Parathyroid adenoma (tissue), 2 donors: ENCODE results near the gene RASSF3.

Experiments
- H2AFZ ChIP-seq: fragments of 300-600 bp; sonication (generic); one replicate; pipeline ENCODE4 v1.7.0; 2017; ENCODE audit warnings: antibody characterized with exemption, mild to moderate bottlenecking
- H3K27ac ChIP-seq: fragments of 300-600 bp; sonication (generic); one replicate; pipeline ENCODE4 v1.7.0; 2017
- H3K27me3 ChIP-seq: fragments of 300-600 bp; sonication (generic); one replicate; pipeline ENCODE4 v1.7.0; 2017; ENCODE audit warnings: low read length; ENCODE audit not compliant: control insufficient read depth, insufficient read depth
- H3K36me3 ChIP-seq: fragments of 300-600 bp; sonication (generic); one replicate; pipeline ENCODE4 v1.7.0; 2017; ENCODE audit warnings: low read length; ENCODE audit not compliant: control insufficient read depth, insufficient read depth
- H3K4me1 ChIP-seq: fragments of 300-600 bp; sonication (generic); one replicate; pipeline ENCODE4 v1.7.0; 2017; ENCODE audit warnings: control low read depth
- H3K4me2 ChIP-seq: fragments of 300-600 bp; sonication (generic); one replicate; pipeline ENCODE4 v1.7.0; 2017; ENCODE audit warnings: low read length
- H3K4me3 ChIP-seq: fragments of 300-600 bp; sonication (generic); one replicate; pipeline ENCODE4 v1.7.0; 2017; ENCODE audit warnings: low read depth, low read length
- H3K79me2 ChIP-seq: fragments of 300-600 bp; sonication (generic); one replicate; pipeline ENCODE4 v1.7.0; 2017; ENCODE audit warnings: control low read depth
- H3K9ac ChIP-seq: fragments of 300-600 bp; sonication (generic); one replicate; pipeline ENCODE4 v1.7.0; 2017; ENCODE audit warnings: mild to moderate bottlenecking
- H3K9me3 ChIP-seq: fragments of 300-600 bp; sonication (generic); one replicate; pipeline ENCODE4 v1.7.0; 2017; ENCODE audit warnings: low read length; ENCODE audit not compliant: control insufficient read depth
- TF ChIP-seq, protein P1 (sequence below): fragments of 300-600 bp; sonication (generic); IDR thresholded peaks from one replicate; pipeline ENCODE4 v1.7.0; 2017; ENCODE audit warnings: antibody characterized with exemption, mild to moderate bottlenecking
- donor health status: primary hyperparathyroidism.

Gene RASSF3

DNA sequence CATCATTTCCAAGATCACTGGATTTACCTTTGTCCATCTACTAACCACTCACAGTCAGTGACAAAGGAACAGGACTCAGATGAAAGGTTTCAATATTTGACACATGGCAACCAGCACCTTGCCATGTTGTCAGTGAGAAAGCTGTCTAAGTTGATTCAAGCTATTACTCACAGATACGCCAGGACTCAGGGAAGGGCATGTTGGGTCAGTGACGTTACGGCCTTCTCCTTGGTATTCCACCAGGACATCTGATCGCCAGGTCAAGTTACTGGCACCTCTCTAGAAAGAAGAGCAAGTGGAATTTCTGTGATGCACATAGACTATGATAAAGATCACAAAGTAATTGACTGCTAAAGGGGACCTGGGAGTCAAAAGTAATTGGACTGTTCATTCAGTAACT, 112.5 kb downstream of the RASSF3 start:
- no peak overlapping the region for H3K4me2 ChIP-seq
- H3K27me3 ChIP-seq, result no peaks in the 10 kb centered on the region
- H3K79me2 ChIP-seq, result no peaks in the 10 kb centered on the region
- H3K9ac ChIP-seq, result no peak overlapping the region
- no peak overlapping the region for H2AFZ ChIP-seq
- H3K4me1 ChIP-seq, result peaks cover 5% of the 10 kb centered on the region
- H3K4me3 ChIP-seq, result no peak overlapping the region
- TF ChIP-seq, protein P1, sequence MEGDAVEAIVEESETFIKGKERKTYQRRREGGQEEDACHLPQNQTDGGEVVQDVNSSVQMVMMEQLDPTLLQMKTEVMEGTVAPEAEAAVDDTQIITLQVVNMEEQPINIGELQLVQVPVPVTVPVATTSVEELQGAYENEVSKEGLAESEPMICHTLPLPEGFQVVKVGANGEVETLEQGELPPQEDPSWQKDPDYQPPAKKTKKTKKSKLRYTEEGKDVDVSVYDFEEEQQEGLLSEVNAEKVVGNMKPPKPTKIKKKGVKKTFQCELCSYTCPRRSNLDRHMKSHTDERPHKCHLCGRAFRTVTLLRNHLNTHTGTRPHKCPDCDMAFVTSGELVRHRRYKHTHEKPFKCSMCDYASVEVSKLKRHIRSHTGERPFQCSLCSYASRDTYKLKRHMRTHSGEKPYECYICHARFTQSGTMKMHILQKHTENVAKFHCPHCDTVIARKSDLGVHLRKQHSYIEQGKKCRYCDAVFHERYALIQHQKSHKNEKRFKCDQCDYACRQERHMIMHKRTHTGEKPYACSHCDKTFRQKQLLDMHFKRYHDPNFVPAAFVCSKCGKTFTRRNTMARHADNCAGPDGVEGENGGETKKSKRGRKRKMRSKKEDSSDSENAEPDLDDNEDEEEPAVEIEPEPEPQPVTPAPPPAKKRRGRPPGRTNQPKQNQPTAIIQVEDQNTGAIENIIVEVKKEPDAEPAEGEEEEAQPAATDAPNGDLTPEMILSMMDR, result no peak
- no peak overlapping the region for H3K27ac ChIP-seq
- no peaks in the 10 kb centered on the region for H3K36me3 ChIP-seq
- H3K9me3 ChIP-seq, result no peaks in the 10 kb centered on the region

DNA sequence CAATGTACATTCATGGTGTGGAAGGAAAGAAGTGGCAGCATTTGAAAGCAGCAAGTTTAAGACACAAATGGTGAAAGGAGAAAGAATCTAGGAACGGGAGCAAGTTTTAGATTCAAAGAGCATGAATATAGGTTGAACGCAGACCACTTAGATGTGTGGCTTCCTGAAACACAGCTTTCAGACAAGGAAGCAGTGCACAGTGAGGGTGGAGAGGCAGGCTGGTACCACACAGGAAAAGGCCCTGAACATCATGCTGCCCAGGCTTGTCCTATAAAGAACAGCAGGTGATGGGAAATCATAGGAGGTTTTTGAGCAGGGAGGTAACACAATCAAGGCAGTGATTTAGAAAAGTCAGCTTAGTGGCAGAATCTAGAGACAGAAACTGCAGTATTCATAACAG, 113.3 kb downstream of the RASSF3 start:
- Histone ChIP-seq H3K4me2 (no peak overlapping the region), H3K4me1 (peaks cover 5% of the 10 kb centered on the region), H3K27ac (no peak overlapping the region), H3K9ac (no peak overlapping the region), H3K4me3 (no peak overlapping the region), H2AFZ (no peak overlapping the region), H3K9me3 (no peaks in the 10 kb centered on the region), H3K27me3 (no peaks in the 10 kb centered on the region), H3K79me2 (no peaks in the 10 kb centered on the region), H3K36me3 (no peaks in the 10 kb centered on the region)
- TF ChIP-seq, protein P1, result no peak

DNA sequence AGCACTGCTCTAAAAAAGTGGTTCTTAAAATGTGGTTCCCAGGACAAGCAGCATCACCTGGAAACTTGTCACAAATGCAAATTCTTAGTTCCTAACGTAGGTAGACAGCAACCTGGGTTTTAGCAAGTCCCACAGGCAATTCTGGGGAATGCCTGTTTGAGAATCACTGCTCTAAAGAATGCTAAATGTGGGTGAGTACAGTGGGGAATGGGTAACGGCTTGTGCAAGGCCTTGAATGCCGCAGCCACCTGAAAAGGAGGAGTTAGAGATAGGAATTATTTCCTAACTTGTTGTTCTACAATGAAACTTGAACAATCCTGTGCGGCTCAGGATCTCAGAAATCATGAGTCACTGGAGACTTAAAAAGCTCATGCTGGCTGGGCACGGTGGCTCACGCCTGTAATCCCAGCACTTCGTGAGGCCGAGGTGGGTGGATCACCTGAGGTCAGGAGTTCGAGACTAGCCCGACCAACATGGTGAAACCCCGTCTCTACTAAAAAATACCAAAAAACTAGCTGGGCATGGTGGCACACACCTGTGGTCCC, 114.0 kb downstream of the RASSF3 start:
- H3K9me3 ChIP-seq, result no peaks in the 10 kb centered on the region
- no peaks in the 10 kb centered on the region for H3K36me3 ChIP-seq
- no peaks in the 10 kb centered on the region for H3K79me2 ChIP-seq
- H2AFZ ChIP-seq, result no peak overlapping the region
- H3K4me1 ChIP-seq, result peaks cover 5% of the 10 kb centered on the region
- no peak overlapping the region for H3K4me3 ChIP-seq
- H3K27ac ChIP-seq, result no peak overlapping the region
- no peak overlapping the region for H3K4me2 ChIP-seq
- H3K27me3 ChIP-seq, result no peaks in the 10 kb centered on the region
- TF ChIP-seq, protein P1, result no peak
- no peak overlapping the region for H3K9ac ChIP-seq

DNA sequence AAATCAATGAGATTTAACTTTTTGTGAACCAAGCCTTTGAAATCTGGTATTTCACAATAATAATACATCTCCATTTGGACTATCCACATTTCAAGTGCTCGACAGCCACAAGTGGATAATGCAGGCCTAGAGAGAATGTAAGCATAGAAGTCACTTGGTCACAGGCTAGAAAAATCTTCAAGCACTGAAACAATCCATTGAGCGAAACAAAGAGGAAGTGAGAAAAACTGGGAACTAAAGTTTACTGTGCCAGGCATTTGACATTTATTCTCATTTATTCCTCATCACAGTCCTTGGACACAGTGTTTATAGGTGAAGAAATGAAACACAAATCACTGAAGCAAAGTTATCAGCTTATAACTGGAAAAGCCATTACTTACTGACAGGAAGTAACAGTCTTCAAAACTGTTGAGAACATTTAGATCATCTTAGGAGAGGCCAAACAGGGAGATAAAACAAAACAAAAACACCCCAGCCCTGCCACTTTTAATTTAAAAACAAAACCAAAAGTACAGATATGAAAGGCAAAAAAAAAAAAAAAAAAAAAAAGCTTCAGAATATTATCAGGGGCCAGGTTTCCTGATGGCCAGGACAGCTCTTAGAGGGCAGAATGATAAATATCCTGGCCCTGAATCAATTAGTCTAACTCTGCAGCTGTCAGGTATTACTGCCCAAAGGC, 119.8 kb downstream of the RASSF3 start:
- no peaks in the 10 kb centered on the region for H3K79me2 ChIP-seq
- H3K4me2 ChIP-seq, result no peak overlapping the region
- no peak overlapping the region for H3K9ac ChIP-seq
- H3K36me3 ChIP-seq, result no peaks in the 10 kb centered on the region
- H3K4me1 ChIP-seq, result peaks cover 6% of the 10 kb centered on the region
- H3K9me3 ChIP-seq, result no peaks in the 10 kb centered on the region
- TF ChIP-seq, protein P1, result no peak
- H3K4me3 ChIP-seq, result no peak overlapping the region
- no peaks in the 10 kb centered on the region for H3K27me3 ChIP-seq
- no peak overlapping the region for H2AFZ ChIP-seq
- no peak overlapping the region for H3K27ac ChIP-seq

DNA sequence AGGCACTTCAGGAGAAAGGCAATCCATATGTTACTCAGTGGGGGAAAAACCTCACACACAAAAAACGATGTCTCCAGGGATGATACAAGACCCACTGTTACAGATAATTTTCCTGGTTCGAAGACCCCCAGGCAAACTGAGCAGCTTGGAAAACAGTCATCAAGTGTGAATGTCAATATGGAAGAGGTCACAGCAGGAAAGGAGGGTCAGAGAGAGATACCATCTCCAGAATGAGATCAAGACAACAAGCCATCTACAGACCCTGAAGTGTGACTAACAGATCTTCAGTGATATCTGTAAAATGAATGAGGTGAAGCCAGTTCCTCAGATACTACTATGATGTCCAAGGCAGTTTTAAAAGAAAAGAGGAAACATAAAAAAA, 120.3 kb downstream of the RASSF3 start:
- no peak overlapping the region for H3K4me3 ChIP-seq
- no peaks in the 10 kb centered on the region for H3K36me3 ChIP-seq
- no peaks in the 10 kb centered on the region for H3K27me3 ChIP-seq
- H3K9me3 ChIP-seq, result no peaks in the 10 kb centered on the region
- TF ChIP-seq, protein P1, result no peak
- H3K9ac ChIP-seq, result no peak overlapping the region
- no peak overlapping the region for H2AFZ ChIP-seq
- H3K4me1 ChIP-seq, result peaks cover 6% of the 10 kb centered on the region
- H3K27ac ChIP-seq, result no peak overlapping the region
- no peak overlapping the region for H3K4me2 ChIP-seq
- no peaks in the 10 kb centered on the region for H3K79me2 ChIP-seq
